Fibroblast of upper back skin (primary cell): ENCODE results near the gene MAP2K5.
A peak's percentile ranks its signal among the peaks of the same experiment; 100 is the strongest.

Experiments used
- DNase-seq: peaks from one replicate; pipeline ENCODE4 v3.0.0-alpha.2; 2013

MAP2K5 gene

DNA sequence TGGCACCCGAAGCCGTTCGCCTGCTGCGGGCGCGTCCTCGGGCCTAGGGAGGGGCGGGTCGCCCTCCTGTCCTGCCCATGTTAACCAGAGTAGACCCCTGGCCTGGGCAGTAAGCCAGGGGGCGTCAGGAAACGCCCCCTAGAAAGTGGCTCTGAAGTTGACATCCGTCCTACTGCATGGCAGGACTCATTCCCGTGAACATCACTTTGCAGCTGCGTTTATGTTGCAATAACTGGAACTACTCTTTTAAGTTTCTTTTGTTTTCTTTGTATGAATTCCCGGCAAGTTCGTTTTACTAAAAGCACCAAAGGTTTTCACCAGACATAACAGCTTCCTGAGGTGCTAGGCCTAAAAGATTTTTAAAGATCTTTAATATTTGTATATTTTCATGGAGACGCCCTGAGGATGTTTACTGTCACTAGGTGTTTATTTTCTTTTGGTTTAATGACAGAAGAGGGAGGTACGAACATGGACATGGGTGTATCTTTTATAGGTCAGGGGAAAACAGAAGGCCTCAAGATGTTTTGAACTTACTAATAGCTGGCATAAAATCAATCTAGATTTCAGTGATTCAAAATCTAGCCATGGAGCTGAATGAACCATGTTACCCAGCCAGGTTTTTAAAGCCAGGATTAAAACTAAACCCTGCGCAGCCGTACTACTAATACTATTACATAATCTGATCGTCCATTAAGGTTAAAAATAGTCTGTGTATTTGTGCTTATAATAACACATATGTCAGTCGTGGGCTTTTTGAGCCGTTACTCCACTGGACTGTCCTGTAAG lies 20.5 kb upstream of the MAP2K5 start:
- peak; percentile 41 for DNase-seq

DNA sequence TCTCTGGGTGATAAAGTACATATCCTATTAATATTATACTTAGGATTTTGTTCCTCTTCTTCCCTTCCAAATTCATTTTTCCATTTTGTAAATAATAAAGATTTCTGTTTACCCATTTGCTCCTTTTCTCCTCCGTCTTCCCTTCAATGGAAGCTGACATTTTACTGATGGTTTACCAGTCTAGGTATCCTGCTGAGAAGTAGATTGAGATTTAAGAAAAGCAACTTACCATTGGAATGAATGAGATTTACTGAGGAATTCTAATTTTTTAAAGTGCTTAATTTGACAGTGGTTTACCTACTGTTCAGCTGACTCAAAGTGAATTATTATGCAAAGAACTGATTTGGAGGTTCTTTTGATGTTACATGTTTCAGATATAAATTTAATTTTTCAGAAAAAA lies 19.2 kb upstream of the MAP2K5 start:
- no peak for DNase-seq

DNA sequence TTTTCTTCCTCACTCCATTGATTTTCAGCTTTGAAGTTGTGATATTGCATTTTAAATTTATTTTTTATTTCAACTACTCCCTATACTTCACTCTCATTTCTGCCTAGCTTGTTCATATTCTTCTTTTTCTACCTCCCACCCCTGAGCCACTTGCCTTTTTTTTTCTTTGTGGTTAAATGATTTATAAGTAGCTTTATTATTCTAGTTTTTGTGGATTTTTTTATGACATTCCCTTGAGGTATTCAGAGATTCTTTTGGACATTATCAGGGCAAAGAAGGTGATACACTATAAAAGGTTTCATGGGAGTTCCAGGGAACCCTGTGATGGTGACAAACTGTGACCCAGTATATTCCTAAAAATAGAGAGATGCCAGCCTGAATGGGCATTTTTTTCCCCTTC lies 18.3 kb upstream of the MAP2K5 start:
- peak; percentile 29 for DNase-seq

DNA sequence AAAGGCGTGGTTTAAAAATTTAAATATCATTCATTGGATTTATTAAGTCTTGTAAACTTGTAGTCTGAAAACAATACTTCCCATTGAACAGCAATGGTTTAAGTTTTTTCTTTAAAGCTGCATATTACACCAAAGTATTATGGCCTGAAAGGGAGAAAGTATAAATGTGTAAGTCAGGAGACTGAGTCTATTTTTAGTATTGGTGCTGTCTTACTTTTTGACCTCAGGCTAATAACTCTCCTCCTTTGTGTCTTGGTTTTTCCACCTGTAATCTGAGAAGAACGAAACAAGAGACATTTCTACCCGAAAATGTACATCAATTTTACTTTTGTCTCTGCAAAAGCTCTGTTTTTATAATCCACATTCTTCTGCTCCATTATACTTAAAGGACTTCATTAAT lies 14.0 kb upstream of the MAP2K5 start:
- DNase-seq: no peak

DNA sequence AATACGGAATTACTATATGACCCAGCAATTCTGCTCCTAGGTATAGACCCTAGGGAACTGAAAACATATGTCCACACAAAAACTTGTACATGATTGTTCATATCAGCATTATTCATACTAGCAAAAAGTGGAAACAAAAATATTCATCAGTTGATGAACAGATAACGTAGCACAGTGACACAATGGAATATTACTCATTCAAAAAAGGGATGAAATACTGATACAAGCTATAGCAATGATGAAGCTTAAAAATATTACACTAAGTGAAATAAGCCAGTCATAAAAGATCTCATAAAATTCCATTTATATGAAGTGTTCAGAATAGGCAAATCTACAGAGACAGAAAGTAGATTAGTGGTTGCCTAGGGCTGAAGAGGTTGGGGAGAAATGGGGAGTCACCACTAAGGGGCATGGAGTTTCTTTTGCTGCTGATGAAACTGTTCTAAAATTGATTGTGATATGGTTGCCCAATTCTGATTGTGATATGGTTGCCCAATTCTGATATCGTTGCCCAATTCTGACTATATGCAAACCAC lies 11.1 kb upstream of the MAP2K5 start:
- DNase-seq: peak; percentile 85

DNA sequence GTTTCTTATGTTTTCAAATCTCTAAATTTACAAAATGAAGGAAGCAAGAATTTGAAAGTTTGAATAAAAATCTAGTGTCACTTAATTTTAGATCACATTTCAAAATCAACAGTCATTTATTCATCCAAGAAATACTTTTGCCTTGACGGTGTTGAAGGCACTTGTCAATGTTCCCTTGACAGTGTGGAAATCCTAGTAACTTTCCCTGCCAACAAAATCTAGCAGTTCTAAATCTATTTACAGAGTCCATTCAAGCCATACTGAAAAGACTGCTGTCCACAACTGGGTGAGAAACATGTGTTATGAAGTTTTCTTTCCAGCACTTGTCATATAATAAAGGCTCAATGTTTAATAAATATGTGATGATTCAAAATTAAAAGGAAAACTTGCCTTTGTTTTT lies 8.6 kb upstream of the MAP2K5 start:
- no peak for DNase-seq

DNA sequence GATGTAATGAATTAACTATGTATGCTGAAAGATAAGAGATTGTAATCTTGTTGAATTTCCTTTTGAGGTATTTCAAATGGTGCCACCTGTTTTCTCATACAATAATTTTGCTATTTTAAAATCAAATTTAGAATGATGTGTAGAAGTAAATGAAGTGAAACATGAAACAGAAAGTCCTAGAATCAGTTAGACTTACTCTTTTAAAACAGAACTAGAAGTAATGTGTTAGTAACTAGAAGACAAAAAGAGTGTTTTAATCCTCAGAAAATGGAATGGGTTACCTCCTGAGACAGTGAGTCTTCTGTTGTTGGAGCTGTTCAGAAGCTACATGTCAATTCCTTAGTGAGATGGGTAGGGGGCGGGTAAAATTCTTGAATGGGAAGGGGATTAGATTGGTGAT lies 8.1 kb upstream of the MAP2K5 start:
- DNase-seq: no peak

DNA sequence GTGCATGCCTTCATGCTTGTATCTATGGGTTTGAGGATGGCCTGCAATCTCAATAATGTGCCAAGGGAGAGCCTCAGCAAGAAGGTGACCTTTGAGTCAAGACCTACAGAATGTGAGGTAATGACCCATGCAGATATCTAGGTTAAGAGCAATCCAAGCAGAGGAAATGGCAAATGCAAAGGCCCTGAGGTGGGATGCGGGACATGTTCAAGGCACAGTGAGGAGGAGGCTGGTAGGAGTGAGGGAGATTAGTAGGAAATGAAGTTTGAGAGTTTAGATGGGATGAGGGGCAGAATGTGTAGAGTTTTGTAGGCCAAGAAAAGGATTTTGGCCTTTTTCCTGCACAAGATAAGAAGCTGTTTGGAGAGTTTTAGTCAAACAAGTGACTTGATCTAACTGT lies 4.7 kb upstream of the MAP2K5 start:
- no peak for DNase-seq

DNA sequence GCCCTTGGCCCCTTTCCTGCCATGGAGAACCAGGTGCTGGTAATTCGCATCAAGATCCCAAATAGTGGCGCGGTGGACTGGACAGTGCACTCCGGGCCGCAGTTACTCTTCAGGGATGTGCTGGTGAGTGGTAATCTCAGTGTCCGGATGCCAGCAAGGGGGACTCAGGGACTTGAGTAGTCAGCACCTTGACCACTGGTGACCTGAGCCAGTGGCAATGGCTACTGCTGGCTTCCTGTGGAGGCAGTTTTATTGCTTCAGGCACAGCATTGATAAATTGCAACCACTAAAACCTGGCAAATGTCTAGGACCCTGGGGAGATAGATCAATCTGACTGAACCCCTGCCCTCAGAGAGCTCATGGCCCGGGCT lies 830 bp downstream of the MAP2K5 start:
- DNase-seq: no peak

DNA sequence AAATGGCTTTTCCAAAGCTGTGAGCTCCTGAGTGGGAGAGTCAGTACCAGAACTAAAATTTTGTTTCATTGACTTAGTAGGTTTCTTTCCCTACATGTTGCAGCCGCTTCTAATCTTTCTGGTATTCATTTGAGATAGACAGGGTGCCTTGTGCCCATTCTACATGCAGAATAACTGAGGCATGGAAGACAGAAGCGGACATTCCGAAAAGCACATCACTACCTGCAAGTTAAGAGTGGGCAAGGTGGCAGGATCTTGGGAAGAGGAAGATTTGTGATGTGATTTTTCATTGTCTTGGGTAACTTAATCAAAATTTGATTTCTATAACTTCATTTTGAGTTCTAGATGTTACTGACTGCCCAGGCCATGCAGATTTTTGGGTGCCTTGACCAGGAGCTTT lies 2.0 kb downstream of the MAP2K5 start:
- DNase-seq: no peak

DNA sequence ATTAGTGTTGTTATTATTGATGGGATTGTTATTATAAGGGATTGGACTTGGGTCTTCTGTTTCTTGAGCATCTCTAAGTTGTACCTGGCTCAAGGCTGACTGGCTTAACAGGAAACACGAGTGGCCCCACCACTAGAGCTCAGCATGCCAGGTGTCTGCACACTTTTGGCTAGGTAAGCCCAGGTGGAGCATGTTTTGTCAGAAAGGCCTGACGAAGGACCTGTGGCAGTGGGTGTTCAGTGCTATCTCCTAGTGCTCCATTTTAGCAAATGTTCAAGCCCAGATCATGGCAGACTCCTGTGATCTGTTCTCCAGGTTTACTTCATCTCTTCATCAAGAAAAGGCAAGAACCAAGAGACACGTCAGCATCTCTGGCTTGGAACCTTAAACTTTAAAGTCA lies 3.4 kb downstream of the MAP2K5 start:
- no peak for DNase-seq

DNA sequence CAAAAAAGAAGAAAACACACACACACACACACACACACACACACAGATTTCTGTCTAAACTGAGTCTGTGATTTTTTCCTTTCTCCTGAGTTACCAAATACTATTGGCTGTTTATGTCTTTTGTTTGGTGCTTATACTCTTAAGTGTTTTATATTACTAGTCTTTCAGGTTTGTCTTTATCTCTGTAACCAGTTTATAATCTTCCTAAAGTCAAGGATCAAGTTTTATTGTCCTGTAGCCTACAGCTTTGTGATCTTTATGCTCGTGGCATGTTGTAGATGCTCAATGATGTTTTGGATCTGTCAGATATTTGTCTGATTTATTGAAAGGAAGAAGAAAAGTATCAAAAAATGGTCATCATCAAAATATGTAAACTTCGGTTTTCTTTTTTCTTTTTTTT lies 4.6 kb downstream of the MAP2K5 start:
- DNase-seq: no peak

DNA sequence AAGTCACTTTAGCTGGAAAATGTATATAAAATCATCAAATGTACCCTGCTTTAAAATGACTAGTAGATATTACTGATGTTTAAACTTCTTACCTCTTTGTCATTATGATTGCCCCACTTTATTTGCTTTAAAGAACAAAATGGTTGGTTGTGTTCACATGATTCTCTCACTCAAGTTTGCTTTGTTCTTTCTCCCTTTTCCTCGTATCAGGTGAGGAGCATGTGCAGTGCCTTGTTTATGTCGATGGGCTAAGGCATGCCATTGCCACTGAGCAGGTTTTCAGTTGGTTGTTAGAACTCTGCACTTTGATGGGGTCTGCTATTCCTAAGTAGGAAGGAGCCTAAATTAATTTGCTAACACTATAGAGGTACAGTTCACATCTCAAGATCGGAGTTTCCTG lies 5.3 kb downstream of the MAP2K5 start:
- no peak for DNase-seq

DNA sequence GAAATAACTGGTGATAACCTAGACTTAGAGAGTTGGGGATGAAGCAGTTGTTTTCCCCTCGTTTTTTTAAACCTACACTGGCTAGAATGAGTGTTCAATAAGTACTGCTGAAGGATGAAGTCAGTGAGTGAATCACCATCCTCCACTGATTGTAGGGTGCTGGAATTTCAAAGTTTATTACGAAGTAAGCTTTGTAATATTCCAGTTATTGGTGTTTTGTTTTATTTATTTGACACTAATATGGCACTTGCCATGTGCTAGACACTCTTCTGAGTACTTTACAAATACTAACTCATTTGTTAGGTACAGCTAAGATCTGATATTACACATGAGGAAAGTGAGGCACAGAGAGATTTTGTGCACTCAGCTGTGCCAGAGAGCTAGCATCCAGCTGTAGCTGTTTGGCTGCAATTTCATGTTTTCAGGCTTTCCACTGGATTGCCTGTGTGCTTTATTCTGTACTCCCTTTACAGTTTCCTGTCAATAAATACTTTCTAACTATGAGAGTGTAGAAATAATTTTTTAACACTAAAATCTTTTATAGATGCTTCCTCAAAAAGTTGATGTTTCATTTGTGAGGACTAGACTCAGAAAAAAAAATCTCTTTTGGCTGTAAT lies 5.8 kb downstream of the MAP2K5 start:
- peak; percentile 34 for DNase-seq

DNA sequence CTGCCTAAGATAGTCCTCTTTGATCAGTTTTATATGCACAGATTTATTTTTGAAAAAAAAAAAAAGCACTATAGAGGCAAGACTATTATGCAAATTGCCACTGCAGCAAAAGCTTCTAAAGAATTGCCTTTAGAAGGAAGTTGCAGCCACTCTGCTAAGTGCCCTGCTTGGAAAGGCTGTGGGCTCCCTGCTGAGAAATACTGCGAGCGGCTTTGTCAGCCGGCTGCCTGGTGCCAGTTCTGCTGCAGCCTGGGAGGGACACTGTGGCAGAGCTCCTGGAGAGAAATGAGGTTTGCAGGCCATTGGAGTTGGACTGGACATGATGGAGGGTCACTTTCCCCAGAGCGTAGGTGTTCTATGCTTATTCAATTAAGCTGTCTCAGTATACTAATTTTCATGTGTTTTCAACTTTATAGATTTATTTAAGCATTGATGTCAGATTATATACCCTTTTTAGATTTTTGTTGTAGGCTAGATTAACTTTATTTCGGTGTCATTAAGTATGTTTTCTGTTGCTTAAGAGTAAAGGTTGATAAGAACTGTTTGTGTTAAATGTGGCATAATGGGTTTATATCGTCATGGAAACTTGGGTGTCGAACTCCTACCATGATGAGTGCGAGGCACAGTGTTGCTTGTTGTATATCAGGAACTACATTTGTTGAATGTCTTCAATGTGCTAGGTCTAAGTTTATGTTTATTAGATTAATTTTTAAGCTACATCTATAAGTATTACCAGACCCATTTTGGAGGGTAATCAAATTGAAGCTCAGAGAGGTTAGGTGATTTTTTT lies 6.6 kb downstream of the MAP2K5 start:
- no peak for DNase-seq

DNA sequence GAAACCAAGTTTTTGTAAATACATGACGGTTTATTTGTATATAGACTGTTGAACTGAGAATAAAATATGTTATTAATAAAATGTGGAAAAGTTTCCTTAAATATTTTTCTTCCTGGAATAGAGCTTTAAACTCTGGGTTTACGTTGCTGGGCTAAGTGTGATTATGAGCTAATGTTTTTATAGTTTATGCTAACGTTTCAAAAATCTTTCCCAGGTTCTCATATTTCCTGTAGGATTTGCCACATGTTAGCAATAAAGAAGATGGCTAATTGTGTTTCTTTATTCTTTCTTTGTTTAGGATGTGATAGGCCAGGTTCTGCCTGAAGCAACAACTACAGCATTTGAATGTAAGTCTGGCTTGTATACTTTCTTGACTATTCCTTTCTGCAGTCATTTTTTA lies 7.2 kb downstream of the MAP2K5 start:
- no peak for DNase-seq

DNA sequence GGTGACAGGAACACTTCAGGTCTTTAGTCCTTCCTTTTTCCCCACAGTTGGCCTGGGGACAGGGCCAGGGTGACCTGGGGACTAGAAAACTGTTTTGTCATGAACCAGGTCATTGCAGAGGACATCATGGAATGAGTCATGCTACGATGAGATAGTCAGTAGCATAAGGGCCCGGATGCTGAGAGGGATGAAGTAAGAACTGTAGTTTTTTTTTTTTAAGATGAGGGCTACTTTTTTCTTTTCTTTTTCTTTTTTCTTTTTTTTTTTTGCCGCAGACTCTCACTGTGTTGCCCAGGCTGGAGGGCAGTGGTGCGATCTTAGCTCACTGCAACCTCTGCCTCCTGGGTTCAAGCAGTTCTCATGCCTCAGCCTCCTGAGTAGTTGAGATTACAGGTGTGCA lies 8.0 kb downstream of the MAP2K5 start:
- no peak for DNase-seq

DNA sequence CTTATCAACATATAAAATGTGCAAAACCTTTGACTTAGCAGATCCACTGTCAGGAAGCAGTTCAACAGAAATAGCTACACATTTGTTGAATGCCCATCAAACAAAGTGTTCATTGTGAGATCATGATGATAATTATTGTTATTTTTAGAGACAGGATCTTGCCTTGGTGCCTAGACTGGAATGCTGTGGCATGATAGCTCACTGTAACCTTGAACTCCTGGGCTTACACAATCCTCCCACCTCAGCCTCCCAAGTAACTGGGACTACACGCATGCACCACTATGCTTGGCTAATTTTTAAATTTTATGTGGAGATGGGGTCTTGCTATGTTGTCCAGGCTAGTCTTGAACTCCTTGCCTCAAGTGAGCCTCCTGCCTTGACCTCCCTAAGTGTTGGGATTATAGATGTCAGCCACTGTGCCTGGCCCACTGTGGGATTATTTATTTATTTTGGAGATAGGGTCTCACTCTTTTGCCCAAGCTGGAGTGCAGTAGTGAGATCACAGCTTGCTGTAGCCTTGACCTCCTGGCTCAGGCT lies 8.8 kb downstream of the MAP2K5 start:
- DNase-seq: no peak

DNA sequence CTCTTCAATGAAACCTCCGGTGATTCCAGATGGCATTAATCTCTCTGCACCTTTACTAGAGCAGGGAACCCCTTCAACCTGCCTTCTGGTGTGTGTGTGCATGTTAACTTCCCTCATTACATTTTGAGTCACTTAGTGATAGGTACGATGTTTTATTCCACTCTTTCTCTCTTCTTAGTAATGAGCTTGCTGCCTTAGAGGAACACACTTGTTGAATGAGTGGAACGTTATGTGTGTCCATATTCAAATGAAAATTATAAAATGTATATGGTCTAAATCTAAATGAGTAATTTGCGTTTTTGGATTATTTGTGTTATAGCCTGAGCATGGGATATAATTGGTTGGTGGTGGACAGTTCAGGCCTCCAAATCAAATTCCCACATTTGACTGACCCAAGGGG lies 12.1 kb downstream of the MAP2K5 start:
- no peak for DNase-seq

DNA sequence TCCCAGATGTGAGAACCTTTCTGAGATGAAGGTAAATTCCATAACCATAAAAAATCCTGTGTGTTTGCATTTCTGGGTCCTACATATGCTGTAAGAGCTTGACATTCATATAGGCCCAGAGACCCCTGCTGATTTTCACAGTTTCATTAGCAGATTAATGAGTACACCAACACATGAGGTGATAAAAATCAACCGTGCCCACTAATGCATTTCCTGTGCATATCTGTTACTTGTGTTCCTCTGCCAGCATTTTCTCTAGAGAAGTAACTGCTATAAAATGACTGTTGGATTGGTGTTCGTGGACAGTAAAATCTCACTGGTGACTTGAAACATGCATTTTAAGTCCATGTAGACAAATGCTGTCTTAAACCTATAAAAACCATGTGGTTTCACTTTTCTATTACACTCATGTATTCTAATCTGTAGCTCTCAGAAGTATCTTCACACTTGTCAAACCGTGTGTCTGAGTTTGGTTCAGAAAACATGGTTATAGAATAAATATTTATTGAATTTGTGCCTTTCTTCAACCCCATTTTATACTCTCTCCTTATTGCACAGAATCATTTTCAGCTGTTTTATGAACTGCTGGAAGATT lies 14.6 kb downstream of the MAP2K5 start:
- no peak for DNase-seq

DNA sequence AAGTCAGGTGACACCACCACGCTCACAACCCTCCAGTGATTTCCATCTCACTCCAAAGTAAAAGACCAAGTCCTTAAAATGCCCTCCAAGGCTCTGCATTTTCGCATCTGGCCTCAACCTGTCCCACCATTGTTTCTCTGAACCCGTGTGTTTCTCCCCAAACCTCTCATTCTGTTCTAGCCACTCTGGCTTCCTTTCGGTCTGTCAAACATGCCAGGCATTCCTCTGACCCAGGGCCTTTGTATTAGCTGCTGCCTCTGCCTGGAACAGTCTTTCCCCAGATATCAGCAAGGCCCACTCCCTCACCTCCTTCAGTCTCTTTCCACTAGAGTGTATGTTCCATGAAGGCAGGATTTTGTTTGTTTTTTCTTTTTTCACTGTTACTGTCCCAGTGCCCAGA lies 16.0 kb downstream of the MAP2K5 start:
- DNase-seq: no peak

DNA sequence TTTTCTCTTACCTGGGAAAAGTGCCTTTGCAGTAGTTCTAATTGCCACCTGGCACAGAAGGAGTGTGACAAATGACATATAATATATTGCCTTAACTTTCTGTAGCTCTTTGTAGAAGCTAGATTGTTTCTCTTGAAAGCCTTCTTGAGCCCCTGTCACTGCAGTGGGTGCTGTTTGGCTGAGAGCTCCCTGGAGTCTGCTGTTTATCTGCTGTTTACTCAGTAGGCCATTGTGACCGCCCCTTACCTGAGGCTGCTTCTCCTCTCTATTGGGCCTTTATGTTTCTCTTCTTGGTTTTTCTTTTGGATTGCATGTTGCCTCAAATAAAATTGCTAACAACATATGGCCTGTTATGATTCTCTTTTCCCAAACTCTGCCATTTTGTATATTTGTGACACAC lies 16.7 kb downstream of the MAP2K5 start:
- no peak for DNase-seq

DNA sequence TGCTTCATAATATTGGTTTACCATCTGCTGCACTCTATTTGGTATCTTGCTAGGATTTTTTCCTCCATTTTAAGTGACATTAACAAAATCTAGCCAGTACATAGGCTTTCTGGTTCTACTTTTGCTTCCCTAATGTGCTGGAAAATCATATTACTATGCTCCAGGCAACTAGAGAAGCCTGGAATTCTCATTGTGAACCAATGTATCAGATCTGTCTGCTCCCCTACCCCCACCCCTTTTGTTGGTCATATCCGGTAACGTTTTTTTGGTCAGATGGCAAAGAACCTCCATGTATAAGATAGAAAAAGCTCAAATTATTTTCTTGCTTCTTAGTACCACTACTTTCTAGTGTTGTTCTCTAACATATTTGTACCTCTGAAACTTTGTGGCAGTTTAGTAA lies 17.1 kb downstream of the MAP2K5 start:
- DNase-seq: no peak
